HG03135 (cell line): ENCODE data around the gene CDH4.
"Not testable (repeated sequence)": the region's sequence is repeated elsewhere in the genome, so short reads cannot be mapped to it uniquely, and the experiment has no call there.

ENCODE experiments used
- ATAC-seq: cut with Tn5 transposase; IDR thresholded peaks from one replicate; pipeline ENCODE4 v1.9.1; 2021; ENCODE audit warnings: mild to moderate bottlenecking, moderate library complexity; ENCODE audit not compliant: unreplicated experiment

The CDH4 gene

GRCh38 chr20:61450549-61450948, 198.5 kb downstream of the CDH4 start:
- no peak for ATAC-seq

- ATAC-seq = no peak
Observed at GRCh38 chr20:61451009-61451408, 198.9 kb downstream of the CDH4 start.

- ATAC-seq = no peak
Observed at GRCh38 chr20:61451953-61452352, 199.9 kb downstream of the CDH4 start.

- no peak for ATAC-seq
Observed at GRCh38 chr20:61453219-61453618, 201.2 kb downstream of the CDH4 start.

GRCh38 chr20:61453623-61454022, 201.6 kb downstream of the CDH4 start:
- not testable (repeated sequence) for ATAC-seq

- ATAC-seq = no peak
Observed at GRCh38 chr20:61454053-61454452, 202.0 kb downstream of the CDH4 start.

GRCh38 chr20:61455508-61456215, 203.6 kb downstream of the CDH4 start:
- no peak for ATAC-seq

GRCh38 chr20:61457725-61458124, 205.7 kb downstream of the CDH4 start:
- ATAC-seq = no peak

GRCh38 chr20:61458146-61458746, 206.2 kb downstream of the CDH4 start:
- ATAC-seq = no peak

GRCh38 chr20:61459266-61459665, 207.2 kb downstream of the CDH4 start:
- ATAC-seq = no peak

GRCh38 chr20:61459705-61460104, 207.6 kb downstream of the CDH4 start:
- ATAC-seq = no peak

GRCh38 chr20:61460261-61461052, 208.4 kb downstream of the CDH4 start:
- ATAC-seq = no peak

- no peak for ATAC-seq
Observed at GRCh38 chr20:61461461-61461860, 209.4 kb downstream of the CDH4 start.

- no peak for ATAC-seq
Observed at GRCh38 chr20:61464307-61465303, 212.5 kb downstream of the CDH4 start.

GRCh38 chr20:61475729-61476128, 223.7 kb downstream of the CDH4 start:
- no peak for ATAC-seq

- no peak for ATAC-seq
Observed at GRCh38 chr20:61476956-61477355, 224.9 kb downstream of the CDH4 start.

GRCh38 chr20:61477451-61477861, 225.4 kb downstream of the CDH4 start:
- no peak for ATAC-seq

GRCh38 chr20:61478094-61478493, 226.0 kb downstream of the CDH4 start:
- ATAC-seq = no peak

- ATAC-seq = no peak
Observed at GRCh38 chr20:61478611-61479305, 226.7 kb downstream of the CDH4 start.

GRCh38 chr20:61479433-61479832, 227.4 kb downstream of the CDH4 start:
- ATAC-seq = not testable (repeated sequence)
